ENCODE measurements around the gene ZNF331.

The ZNF331 gene

GRCh38 chr19:53521373-53522202 lies 16.4 kb upstream of the ZNF331 start:
- DNase-seq, result no peak

GRCh38 chr19:53525922-53526321 lies 12.0 kb upstream of the ZNF331 start:
- no peak for DNase-seq

- DNase-seq, result no peak
These were observed 7.3 kb upstream of the ZNF331 start for GRCh38 chr19:53530622-53531021.

GRCh38 chr19:53531457-53531856 lies 6.5 kb upstream of the ZNF331 start:
- no peak for DNase-seq

- no peak for DNase-seq
These were observed 5.6 kb upstream of the ZNF331 start for GRCh38 chr19:53532362-53532761.

- DNase-seq, result no peak
These were observed 1.8 kb upstream of the ZNF331 start for GRCh38 chr19:53536225-53536548.

- DNase-seq, result peak; percentile 14
These were observed 824 bp upstream of the ZNF331 start for GRCh38 chr19:53537121-53537520.

- no peak for DNase-seq
These were observed 599 bp downstream of the ZNF331 start for GRCh38 chr19:53538378-53539109.

- no peak for DNase-seq
These were observed 2.1 kb downstream of the ZNF331 start for GRCh38 chr19:53540091-53540490.

- no peak for DNase-seq
These were observed 4.0 kb downstream of the ZNF331 start for GRCh38 chr19:53541971-53542370.

GRCh38 chr19:53545271-53546065 lies 7.5 kb downstream of the ZNF331 start:
- DNase-seq, result peak; percentile 10

- DNase-seq, result no peak
These were observed 9.0 kb downstream of the ZNF331 start for GRCh38 chr19:53546758-53547513.

GRCh38 chr19:53549340-53549739 lies 11.4 kb downstream of the ZNF331 start:
- DNase-seq, result no peak

GRCh38 chr19:53552001-53552721 lies 14.2 kb downstream of the ZNF331 start:
- DNase-seq, result no peak

- no peak for DNase-seq
These were observed 15.2 kb downstream of the ZNF331 start for GRCh38 chr19:53553156-53553555.

- DNase-seq, result peak; percentile 58
These were observed 16.2 kb downstream of the ZNF331 start for GRCh38 chr19:53553865-53554791.

- no peak for DNase-seq
These were observed 16.9 kb downstream of the ZNF331 start for GRCh38 chr19:53554804-53555203.

GRCh38 chr19:53555352-53555751 lies 17.4 kb downstream of the ZNF331 start:
- no peak for DNase-seq

- DNase-seq, result no peak
These were observed 33.4 kb downstream of the ZNF331 start for GRCh38 chr19:53571339-53571738.

- DNase-seq, result no peak
These were observed 39.2 kb downstream of the ZNF331 start for GRCh38 chr19:53576941-53577653.
